LoVo (cell line): Measurements from ENCODE around the gene USP21.
A peak's percentile ranks its signal among the peaks of the same experiment; 100 is the strongest.

Source experiments
- DNase-seq: peaks from one replicate; pipeline ENCODE4 v3.0.0-alpha.2; 2016; ENCODE audit warnings: low spot score

The USP21 gene

DNA sequence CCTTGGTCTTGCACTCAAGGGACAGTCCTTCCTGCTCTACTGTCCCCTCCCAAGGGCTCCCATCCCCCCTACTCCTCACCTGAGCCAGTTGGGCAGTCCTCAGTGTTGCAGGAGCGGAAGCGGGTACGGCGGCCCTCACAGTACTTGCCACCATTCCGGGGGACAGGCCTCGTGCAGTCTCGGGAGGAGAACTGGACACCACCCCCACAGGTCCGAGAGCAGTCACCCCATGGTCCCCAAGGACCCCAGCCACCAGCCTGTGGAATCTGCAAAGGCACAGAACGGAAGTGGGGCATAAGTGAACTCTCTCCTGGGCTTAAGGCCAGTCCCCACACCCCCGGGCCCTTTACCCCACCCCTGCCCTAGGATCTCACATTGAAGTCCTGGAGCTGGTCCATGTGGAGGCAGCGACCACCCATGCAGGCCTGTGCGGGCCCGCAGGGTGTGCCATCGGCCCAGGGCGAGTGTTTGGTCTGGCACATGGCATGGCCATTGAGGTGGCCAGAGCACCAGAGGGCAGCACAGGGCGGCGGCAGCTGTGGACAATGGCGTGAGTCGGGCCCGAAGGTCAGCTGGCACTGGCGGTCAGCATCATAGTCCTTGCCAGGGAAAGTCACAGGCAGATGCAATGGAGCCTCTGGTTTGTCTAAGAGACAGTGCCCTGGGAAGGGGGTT is 34.4 kb downstream of the USP21 start:
- no peak for DNase-seq

DNA sequence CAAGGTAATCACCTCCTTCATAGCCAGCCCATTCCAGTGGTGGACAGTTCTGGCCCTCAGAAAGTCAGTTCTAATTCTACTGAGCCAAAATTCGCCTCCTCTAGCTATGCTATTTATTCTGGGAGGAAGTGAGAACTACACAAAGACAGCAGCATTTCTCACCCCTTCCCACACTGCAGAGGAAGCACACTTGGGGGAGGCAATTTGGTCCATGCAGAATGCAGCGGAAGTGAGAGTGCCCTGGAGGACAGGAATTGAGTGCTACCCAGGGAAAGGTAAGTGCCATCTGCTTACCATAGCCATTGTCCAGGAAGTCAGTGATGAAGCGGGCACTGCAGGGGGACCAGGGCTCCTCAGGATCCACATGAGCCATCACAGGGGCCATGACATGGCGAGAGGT is 35.9 kb downstream of the USP21 start:
- no peak for DNase-seq

DNA sequence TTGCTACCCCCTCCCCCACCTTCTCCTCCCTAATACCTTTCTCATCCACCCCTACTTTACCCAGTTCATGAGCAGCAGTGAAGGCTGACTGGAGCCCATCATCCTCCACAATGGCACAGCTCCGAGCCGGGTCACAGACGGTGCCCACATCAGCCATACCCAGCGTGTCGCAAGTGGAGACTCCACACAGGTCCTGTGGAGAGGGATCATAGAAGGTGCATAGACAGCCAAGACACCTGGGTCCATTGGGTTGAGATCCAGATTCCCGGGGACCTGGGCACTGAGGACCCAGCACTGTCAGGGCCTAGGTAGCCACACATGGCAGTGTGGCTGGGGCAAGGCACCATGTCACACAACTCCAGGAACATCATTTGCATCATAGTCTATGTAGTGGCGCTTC is 36.8 kb downstream of the USP21 start:
- DNase-seq: no peak

DNA sequence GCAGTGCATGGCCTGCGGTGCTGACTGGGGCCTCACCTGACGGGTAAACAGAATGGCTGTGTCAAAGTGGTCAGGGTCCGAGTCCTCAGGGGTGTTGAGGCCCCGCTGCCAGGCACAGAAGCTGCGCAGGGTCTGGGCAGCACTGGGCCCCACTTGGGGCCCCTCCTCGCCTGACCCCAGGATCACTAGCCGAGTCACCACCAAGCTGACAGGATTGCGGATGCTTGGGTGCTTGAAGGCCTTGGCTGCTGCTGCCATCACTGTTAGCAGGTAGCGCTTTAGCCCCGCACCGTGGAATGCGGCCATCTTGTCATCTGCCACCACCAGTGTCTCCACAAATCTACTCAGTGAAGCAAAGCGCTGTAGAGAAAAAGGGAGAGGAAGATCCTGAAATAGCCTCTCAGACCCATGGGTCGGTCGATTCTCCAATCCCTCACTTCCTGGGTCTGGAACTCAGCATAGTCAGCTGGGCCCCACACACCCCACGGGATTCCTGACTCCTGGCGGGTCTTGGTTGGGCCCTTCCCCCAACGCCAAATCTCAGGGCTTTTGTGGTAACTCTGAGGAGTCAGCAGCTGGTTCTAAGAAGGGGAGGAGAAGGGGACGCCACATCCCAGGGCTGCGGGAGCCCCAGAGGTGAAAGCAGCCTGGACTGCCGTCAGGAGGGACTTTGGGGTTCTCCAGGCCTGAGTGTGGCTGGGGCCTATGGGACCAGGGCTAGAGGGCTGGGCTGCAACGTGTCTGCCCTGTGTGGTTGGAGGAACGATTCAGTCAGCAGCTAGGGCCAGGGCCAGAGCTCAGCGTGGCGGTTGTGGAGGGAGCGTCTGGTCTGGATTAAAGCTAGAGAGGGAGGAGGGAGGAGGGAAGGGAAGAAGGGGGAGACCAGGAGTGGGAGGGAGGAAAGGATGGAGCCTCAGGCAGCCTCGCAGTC is 37.5 kb downstream of the USP21 start:
- no peak for DNase-seq

DNA sequence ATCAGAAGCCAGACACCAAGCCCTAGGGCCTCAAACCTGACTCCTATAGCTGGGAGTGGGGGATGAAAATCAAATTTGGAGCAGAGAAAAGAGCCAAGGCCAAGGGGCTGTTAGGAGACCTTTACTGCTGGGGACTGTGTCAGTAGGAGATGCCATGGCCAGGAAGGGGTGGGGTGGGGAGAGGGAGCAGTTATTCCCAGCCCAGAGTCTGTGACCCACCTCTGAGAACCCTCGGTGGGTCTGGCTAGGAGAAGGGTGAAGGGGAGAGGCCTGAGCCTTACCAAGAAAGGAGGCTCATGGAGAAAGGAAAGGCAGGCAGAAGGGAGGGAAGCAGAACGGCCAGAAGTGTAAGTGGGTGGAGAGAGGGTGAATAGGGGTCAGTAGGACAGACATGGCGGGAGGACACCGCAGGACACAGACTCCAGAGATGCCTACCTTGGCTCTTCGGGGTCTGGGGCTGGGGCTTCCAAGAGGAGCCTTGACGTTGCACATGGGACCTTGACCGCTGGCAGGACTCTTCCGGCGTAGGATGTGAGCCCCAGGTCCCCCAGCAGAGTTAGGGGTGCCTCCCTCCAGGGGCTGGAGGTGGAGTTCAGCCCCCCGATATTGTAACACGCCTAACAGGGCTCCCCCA is 38.4 kb downstream of the USP21 start:
- no peak for DNase-seq

DNA sequence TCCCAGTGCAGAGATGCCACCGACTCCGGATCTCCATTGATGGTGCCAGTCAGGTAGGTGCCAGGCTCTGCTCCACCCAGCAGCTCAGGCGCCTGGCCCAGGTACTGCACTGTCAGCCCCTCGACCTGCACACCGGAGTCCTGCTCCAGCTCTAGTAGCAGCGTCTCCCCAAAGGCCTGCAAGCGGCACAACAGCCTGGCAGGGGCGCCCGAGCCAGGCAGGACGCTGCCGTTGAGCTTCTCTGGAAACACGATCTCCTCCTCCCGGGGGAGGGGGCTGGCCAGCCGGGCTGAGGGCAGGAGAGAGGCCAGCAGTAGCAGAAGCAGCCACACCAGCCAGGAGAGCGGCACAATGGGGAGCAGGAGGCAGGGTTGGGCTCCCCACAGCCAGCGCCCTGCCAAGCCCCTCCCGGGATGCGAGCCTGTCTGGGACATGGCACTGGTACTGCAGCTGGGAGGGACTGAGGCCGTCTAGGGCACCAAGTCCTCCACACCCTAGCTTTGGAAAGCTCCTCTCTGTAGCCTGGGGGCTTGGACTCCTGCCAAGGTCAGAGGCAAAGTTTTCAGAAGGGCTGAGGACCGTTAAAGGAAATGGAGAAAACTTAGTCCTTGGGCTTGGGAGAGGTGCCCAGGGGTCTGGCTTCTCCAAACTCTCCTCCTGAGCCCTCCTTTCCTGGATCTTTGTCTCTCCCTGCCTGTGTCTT is 39.0 kb downstream of the USP21 start:
- DNase-seq: no peak

DNA sequence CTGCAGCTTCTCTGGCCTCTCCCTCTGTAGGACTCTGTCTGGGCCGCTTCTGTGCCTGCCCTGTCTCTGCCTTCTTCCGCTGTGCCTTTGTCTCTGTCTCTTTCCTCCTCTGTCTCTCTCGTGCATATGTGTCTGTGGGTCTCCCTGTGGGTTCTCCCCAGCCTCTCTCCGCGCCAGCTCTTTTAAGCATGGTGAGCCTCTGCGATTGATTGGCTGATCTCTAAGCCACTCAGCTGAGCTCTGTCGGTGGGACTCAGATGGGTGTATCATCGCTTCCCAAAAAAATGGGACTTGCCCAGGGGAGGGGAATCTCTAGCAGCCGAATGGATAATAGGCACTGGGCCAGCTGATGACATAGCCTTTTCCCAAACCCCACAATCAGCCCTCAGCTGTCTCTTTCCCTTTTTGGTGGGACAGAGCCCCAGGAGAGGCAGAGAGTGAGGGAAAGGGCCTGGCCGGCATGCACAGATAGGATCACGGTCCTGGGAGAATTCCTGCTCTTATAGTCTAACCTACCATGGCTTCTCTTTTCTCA is 39.7 kb downstream of the USP21 start, which contains the start of gene ADAMTS4:
Gene ADAMTS4, minus strand, starts transcription at position 158 of the 535 bp plus-strand sequence. CDS start 427 bp downstream, outside the sequence.
- DNase-seq: no peak

DNA sequence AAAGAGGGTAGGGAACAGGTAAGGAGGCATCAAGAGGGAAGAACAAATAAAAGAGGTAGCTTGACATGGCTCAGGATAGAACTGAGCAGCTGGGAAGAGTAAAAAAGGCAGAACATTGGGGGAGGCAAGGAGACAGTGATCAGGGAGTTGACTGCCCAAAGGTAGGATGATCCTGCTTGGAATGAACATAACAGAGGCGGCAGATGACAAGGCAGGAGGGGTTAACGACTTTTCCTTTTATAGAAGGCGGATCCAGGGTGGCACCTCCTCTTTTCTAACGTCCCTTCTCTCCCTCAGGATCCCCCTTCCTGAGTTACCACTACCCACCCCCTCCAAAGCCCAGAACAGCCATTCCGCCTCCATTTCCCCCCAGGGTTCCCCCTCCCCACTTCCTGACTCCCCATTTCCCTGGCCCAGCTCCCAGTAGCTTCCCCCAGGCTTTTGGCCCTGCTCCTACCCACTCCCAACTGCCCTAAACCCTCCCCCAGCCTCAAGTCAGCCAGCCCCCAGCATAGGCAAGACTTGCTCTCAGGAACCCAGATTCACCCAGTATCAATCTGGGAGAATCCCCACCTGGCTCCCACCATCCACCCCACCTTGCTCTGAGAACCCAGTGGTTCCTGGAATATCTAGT is 40.3 kb downstream of the USP21 start:
- no peak for DNase-seq

DNA sequence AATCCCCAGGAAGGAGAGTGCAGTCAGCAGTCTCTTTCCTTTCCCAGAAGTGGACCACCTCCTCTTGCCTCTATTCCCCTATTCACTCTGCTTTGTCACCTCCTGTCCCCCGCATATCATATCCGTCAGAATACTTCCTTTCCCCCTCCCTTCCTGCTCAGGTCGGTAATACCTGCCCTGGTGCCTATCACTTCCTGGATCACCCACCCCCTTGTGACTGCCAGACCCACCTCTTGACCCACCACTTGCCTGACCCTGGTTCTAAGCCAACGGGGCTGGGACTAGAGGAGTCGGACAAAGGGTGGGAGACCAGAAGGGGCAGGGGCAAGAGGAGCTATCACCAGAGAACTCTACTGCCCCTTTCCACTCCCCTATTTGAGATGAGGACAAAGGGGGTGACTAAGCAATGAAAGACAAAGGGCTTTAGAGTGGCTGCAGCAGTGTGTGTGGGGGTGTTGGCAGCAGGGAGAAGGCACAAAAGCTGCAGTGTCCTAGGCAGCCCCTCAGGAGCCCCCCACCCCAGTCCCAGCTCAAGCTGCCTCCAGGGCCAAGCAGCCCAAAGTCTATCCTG is 41.2 kb downstream of the USP21 start:
- no peak for DNase-seq

DNA sequence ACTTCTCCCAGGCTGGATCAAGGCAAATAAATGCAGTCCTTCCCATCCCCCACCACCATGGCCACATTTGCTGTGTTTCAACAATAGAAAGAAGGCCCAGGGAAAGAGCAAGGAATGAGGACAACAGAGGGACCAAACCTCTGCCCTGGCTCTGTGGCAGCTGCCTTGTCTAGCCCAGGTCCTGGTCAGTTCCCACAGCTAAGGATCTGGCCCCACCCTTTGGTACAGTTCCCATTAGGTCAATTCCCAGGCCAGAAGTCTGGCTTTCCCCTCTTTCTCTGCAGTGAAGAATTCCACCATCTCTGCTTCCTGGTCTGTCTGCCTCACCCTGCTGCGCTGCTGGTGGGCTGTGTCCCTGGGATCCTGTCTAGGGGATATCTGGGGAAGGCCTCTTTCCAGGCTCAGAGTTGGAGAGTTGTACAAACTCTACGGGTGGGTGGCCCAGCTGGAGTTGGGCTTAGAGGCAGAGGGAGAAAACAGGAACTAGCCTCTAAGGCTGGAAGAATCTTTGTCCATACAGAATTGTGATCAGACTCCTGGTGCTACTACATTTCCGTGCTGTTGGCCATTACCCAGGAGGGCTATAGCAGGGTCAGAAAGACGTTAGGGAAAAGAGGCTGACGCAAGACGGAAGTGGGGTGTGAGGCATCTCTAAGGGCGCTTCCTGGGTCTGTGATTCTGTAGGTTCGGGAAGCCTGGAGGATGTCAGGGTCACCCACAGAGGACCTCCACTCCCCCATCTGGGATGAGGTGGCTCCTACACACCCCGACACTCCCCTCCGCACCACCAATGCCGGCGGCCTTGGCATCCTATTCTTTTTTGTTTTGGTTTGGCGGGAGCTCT is 41.9 kb downstream of the USP21 start:
- DNase-seq: no peak

DNA sequence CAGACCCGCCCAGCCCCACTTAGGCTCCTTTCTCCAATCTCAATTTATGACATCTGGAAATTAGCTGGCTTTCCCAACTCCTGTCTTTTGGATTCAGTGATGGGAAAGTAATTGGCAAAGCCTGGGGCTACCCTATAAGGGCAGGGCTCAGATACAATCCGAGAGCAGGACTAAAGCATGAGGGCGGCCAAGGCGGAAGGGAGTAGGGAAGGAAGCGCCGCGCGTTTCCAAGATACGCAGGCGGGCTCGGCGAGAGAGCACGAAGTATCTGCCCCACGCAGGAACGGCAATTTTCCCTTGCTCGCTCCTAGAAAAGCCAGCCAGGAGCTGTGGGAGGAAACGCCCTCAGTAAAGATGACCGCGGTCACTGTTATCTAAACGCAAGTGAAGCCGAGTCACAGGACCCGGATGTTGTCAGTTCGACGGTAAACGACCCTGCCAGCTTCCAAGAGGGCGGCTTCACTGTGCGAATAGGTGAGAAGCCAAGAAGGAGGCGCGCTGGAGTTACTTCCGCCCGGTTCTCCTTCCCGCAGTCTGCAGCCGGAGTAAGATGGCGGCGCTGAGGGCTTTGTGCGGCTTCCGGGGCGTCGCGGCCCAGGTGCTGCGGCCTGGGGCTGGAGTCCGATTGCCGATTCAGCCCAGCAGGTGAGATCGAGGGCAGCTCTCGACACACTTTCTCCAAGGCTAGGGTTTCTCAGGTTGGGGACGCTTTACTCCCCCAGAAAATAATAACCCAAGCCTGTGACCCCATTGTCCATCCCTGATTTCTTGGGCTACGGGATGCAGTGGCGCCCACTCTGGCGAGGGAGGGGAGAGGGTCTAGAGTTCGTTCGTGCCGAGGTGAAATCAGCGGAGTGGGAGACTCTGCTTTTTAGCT is 42.8 kb downstream of the USP21 start, which contains the start of gene NDUFS2:
Gene NDUFS2, plus strand, starts transcription at position 532 of the 877 bp plus-strand sequence. Its CDS starts 19 bp downstream, at position 551.
- DNase-seq: peak; percentile 99

DNA sequence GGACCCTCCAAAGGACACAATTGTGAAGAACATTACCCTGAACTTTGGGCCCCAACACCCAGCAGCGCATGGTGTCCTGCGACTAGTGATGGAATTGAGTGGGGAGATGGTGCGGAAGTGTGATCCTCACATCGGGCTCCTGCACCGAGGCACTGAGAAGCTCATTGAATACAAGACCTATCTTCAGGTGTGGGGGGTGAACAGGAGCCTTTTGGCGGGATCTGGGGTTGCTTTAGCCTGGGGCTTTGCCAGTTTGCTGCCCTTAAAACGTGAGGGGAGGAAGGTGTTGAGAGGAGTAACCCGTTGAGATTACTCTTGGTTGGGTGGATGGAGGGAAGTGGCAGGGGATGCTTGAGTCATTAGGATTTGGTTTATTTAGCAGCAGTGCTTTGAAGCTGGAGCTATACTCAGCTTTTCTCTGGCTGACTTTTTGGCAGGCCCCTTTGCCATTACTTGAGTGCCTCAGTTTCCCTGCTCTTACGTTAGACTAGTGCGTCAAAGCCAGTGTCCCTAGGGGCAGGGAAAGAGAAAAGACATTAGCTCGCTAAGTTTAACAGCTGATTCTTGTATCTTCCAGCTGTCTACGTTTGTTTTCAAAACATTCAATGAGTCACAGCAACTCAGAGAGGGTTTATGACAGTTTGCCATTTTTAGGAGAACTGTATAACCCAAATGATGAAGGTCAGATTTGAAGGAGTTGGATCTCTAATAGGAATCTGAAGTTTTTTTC is 47.3 kb downstream of the USP21 start:
- DNase-seq: no peak

DNA sequence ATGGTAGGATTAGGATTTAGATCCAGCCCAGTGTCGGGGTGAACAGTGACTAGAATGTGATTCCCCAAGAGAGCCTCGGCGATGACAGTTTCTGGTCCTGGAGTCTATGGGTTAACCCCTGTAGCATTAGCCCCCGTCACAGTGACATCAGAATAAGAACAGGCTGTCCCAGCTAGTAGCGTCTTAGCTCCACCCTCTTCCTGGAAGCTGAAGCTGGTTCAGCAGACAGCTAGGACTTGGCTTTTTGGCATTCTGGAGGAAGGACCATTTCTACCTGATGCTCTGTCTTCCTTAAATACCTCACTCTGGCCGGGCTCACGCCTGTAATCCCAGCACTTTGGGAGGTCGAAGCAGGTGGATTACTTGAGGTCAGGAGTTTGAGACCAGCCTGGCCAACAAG is 47.9 kb downstream of the USP21 start:
- DNase-seq: no peak

DNA sequence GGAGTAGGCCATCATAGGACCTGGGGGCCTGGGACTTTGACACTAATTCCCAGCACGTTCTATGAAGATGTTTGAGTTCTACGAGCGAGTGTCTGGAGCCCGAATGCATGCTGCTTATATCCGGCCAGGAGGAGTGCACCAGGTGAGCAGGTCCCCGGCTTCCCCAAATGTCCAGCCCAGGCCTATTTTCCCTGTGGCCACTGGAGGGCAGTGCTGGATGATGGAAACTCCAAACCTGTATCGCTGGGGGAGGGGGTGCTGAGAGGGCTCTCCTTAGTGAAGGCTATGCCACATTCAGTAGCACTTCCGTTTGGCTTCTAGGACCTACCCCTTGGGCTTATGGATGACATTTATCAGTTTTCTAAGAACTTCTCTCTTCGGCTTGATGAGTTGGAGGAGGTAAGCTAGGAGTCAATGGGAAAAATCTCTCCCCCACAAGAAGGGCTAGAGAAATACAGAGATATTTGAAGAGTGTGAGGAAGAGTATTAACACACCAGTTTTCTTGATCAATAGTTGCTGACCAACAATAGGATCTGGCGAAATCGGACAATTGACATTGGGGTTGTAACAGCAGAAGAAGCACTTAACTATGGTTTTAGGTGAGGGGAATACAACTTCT is 50.6 kb downstream of the USP21 start:
- DNase-seq: peak; percentile 56

DNA sequence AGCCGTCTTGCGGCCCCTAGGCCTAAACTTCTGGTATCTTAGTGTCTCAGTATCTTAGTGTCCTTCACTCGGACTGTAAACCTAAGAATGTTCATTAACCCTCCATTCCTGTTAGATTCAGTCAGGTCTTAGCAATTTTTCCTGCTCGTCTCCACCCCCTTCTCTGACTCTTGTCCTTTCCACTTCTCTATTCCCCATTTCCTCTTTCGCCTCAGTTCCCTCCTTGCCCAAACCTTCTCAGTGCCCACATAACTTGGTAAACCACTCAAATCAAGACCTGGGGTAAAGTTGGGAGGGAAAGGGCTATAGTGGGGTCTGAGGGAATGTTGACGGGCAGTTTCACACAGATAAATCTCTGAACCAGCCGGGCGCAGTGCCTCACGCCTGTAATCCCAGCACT is 55.1 kb downstream of the USP21 start:
- no peak for DNase-seq

DNA sequence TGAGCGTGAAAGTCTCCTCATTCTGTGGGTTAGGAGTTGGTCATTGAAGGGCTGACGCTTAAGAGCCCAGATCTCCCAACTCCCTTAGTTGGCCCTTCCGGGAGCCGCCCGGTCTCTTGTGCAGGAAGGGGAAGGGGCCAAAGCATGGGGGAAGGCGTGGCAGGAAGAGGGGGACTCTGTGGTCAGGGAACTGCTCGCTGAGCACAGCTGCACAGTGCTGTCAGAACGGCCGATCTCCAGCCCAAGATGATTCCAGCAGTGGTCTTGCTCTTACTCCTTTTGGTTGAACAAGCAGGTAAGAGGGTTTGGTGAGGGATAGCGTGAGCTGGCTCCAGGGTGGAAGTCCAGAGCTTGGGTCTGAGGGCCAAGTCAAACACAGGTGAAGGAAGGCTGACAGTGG is 55.8 kb downstream of the USP21 start, which contains the start of gene FCER1G:
Gene FCER1G, plus strand, starts transcription at position 220 of the 400 bp plus-strand sequence. Its CDS starts 27 bp downstream, at position 247.
- DNase-seq: no peak
